Measurements from ENCODE around the gene ZNF236.

DNA sequence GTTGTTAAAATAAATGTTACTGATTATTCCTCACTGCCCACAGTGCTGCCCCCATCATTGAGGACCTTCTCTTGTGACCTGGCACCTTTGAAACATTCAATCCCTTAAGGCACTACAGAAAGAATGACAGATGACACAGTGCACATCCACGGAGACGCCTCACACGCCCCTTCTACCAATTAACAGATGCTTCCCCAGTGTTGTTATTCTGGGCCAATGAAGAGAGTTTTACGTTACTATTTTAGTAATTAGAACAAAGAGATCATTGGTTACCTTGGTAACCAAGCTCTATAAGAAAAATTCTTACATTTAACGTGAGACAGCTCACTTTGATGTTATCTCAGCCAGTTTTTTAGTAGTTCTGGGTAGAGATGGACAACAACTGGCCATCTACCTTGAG is 152.0 kb downstream of the ZNF236 start:
- TF ChIP-seq, protein P1, sequence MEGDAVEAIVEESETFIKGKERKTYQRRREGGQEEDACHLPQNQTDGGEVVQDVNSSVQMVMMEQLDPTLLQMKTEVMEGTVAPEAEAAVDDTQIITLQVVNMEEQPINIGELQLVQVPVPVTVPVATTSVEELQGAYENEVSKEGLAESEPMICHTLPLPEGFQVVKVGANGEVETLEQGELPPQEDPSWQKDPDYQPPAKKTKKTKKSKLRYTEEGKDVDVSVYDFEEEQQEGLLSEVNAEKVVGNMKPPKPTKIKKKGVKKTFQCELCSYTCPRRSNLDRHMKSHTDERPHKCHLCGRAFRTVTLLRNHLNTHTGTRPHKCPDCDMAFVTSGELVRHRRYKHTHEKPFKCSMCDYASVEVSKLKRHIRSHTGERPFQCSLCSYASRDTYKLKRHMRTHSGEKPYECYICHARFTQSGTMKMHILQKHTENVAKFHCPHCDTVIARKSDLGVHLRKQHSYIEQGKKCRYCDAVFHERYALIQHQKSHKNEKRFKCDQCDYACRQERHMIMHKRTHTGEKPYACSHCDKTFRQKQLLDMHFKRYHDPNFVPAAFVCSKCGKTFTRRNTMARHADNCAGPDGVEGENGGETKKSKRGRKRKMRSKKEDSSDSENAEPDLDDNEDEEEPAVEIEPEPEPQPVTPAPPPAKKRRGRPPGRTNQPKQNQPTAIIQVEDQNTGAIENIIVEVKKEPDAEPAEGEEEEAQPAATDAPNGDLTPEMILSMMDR (IDR thresholded peaks at IDR 0.05): no peak
- TF ChIP-seq POLR2A (IDR thresholded peaks at IDR 0.05; ENCODE audit: low read depth): no peak
- no peak for TF ChIP-seq POLR2AphosphoS5 (IDR thresholded peaks at IDR 0.05)
